Choroid plexus epithelial cell (primary cell): ENCODE measurements around the gene ZFP64.

Source experiments
- DNase-seq: peaks from one replicate; pipeline ENCODE4 v3.0.0-alpha.2; 2010; ENCODE audit warnings: low read depth
- H3K4me3 ChIP-seq: 2 replicates; pipeline ENCODE4 v1.5.1; 2011; ENCODE audit warnings: low read depth, mild to moderate bottlenecking, control low read depth, low read length, moderate library complexity
- TF ChIP-seq, protein P1 (sequence below): conservative IDR thresholded peaks from 2 replicates; pipeline ENCODE4 v1.5.1; 2011; ENCODE audit warnings: low read depth, mild to moderate bottlenecking, control low read depth, inconsistent platforms, low read length, moderate library complexity

Gene ZFP64

DNA sequence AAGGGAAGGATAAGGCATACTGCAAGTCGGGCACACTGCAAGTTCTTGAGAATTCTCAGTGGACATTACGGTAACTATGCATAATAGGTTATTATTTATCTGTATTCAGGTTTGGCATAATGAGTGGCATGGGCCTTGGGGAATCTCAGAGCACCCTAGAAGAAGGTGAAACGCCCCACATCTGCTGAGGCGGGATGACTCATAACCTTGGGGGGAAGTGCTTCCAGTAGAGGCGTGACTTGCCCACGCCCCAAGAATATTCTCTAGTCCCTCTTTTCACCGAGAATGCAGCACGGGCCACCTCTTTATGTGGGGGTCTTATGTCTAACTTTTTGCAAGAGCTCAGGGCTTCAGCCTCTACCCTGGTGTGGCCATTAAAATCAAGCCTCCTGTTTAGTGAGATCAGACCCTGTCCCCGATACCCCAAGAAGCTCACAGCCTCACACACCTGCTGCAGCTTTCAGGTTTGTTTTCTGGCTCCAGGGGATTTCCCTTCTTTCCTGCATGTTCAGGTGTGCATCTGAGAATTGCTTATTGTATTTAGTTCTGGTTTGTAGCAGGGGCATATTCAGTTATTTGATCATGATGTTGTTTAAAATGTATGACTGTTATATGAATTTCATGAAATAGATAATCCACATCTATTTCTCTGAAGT is 19.1 kb downstream of the ZFP64 start:
- H3K4me3 ChIP-seq, result no peak overlapping the region
- TF ChIP-seq, protein P1, sequence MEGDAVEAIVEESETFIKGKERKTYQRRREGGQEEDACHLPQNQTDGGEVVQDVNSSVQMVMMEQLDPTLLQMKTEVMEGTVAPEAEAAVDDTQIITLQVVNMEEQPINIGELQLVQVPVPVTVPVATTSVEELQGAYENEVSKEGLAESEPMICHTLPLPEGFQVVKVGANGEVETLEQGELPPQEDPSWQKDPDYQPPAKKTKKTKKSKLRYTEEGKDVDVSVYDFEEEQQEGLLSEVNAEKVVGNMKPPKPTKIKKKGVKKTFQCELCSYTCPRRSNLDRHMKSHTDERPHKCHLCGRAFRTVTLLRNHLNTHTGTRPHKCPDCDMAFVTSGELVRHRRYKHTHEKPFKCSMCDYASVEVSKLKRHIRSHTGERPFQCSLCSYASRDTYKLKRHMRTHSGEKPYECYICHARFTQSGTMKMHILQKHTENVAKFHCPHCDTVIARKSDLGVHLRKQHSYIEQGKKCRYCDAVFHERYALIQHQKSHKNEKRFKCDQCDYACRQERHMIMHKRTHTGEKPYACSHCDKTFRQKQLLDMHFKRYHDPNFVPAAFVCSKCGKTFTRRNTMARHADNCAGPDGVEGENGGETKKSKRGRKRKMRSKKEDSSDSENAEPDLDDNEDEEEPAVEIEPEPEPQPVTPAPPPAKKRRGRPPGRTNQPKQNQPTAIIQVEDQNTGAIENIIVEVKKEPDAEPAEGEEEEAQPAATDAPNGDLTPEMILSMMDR, result no peak
- DNase-seq, result no peak

DNA sequence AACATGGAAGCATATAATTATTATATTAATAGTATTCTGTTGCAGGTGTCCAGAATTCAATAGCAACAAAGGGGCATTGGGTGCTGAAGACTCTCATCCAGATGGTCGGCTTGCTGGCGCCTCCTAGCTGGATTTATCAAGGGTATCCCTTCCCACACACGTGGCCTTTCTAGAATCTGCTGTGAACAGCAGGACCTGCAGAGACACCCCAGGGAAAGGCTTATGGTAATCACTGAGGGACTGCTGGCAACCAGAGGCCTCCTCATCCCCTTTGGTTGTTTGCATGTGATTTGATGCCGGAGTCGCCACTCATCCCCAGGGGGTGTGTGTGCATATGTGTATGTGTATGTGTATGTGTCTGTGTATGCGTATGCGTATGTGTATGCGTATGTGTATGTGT is 20.6 kb downstream of the ZFP64 start:
- TF ChIP-seq, protein P1, result no peak
- DNase-seq, result no peak
- no peak overlapping the region for H3K4me3 ChIP-seq

DNA sequence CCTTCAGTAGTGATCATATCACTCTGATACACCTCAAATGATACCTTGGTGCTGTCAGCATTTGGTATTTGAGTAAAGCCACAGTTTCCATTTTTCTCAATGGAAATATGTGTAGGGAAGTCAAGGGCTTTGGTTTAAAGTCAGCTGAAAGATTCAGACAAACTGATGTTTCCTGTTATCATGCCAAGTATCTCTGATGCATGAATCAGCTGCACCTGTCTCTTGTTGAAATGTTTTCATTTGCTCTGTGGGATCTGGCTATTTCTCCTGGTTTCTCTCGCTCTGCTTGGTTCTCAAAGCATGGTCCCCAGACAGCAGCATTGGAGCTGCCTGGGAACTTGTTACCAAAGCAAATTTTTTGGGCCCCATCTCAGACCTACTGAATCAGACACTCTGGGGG is 23.5 kb downstream of the ZFP64 start:
- no peak overlapping the region for H3K4me3 ChIP-seq
- DNase-seq, result no peak
- TF ChIP-seq, protein P1, result no peak

DNA sequence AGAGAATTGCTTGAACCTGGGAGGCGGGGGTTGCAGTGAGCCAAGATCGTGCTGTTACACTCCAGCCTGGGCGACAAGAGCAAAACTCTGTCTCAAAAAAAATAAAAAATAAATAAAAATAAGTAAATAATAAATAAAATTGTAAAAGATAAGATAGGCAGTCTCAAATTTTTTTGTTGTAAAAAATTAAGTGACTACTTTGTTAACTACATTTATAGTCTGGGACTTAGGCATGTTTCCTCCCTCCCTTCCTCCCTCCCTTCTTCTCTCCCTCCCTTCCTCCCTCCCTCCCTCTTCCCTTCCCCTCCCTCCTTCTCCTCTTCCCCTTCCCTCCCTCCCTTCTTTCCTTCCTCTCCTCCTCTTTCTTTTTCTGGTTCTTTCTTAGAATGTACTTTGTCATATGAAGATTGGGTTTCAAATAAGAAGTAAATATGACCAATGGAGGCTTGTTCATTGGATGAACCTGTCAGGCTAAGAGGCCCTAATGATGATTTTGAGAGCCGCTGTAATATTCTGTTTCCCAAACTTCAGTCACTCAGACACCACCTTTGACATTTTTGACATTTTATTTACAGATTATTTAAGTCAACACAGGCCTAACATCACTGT is 24.2 kb downstream of the ZFP64 start:
- TF ChIP-seq, protein P1, result no peak
- H3K4me3 ChIP-seq, result no peak overlapping the region
- no peak for DNase-seq

DNA sequence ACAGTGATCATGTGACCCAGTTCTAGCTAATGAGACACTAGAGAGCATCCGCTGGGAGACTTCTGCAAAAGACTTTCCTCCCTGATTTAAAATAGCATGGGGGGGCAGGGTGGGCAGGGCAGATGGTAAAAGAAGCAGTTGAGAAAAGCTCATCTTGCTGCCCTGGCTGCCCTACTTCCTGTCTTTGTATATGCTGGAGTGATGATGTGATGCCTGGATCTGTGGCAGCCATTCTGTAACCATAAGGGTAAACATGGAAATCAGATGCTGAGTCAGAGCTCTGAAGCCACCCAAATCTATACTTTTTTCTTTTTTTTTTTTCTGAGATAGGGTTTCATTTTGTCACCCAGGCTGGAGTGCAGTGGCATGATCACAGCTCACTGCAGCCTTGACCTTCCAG is 25.4 kb downstream of the ZFP64 start:
- H3K4me3 ChIP-seq, result no peak overlapping the region
- TF ChIP-seq, protein P1, result no peak
- DNase-seq, result no peak

DNA sequence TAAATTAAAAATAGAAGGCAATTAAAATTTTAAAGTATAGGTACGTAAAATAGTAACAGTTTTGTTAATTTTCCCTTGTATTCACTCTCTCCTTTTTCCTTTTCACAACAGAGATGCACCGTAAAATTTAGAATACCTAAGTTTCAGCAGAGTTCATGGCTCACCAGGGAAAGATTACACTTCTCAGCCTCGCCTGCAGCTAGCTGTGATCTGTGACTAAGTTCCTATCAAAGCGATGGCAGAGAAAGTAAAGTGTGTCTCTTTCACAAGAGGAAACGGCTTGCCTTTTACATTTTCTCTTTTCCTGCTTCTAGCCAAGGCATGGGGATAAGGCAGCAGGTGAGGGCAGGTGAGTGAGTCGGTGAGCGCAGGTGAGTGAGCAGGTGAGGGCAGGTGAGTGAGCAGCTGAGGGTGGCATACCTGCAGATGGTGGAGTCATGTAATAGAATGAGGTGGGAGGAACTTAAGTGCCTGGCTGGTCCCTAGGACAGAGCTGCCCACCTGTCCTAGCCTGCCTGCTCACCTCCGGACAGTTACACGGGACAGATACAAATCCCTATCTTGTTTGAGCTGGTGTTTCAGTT is 30.9 kb downstream of the ZFP64 start:
- TF ChIP-seq, protein P1, result no peak
- DNase-seq, result no peak
- no peak overlapping the region for H3K4me3 ChIP-seq
